ENCODE data around the gene PGRMC2. TPM values are rescaled to one million over a fixed set of nuclear protein-coding genes. Genes with fewer than 3 reads are reported as not detected.
A peak's percentile ranks its signal among the peaks of the same experiment; 100 is the strongest.

Gene PGRMC2
- total and polyA plus RNA-seq, 2 donors (not counting 1 experiment from before 2014, with no cell fraction given): 4.7 to 30.7 TPM

DNA sequence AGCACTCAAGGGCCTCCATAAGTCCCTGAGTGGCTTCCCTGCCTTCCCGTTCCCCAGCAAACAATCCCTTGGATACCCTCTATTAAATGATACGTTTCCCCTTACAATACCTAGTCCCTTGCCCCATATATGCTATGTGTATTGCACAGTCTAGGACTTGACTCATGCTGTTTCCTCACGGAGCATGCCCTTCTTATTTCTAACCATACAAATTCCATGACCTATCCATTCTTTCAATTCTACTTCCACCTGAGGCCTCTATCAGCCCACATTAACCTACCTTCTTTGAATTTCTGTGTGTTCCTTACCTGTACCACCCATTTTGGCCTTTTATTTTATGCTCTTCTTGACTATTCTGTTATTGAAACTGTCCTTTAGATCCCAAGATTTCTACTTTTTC lies 2.9 kb upstream of the PGRMC2 start:
- Histone ChIP-seq H3K4me3 (ENCODE audit: control extremely low read depth in 1 of 5, extremely low read depth in 1 of 5, insufficient read depth in 1 of 5, low read depth in 2 of 5, low read length in 4 of 5) (no peak overlapping the region), H3K9ac (ENCODE audit: low read length) (no peak overlapping the region), H3K4me1 (ENCODE audit: control insufficient read depth in 2 of 2, insufficient read depth in 2 of 2, low read length in 2 of 2) (peaks cover 20 to 23% of the 10 kb centered on the region in 2 donors), H3K79me2 (ENCODE audit: control insufficient read depth, insufficient read depth, low read length) (peaks cover 18% of the 10 kb centered on the region), H3K36me3 (replicated peaks in 1 of 2; ENCODE audit: control extremely low read depth in 1 of 2, control insufficient read depth in 1 of 2, extremely low read depth in 1 of 2, insufficient read depth in 2 of 2, low read length in 1 of 2) (no peaks in the 10 kb centered on the region), H2AFZ (ENCODE audit: insufficient read depth, low read depth, low read length, poor library complexity, severe bottlenecking) (no peak overlapping the region), H3K9me3 (ENCODE audit: control extremely low read depth in 1 of 3, control insufficient read depth in 2 of 3, insufficient read depth in 1 of 3, low read length in 2 of 3) (no peaks in the 10 kb centered on the region), H3K27ac (ENCODE audit: low read length in 2 of 2) (no peak overlapping the region), H3K27me3 (replicated peaks in 1 of 4; ENCODE audit: control extremely low read depth in 1 of 4, control insufficient read depth in 3 of 4, insufficient read depth in 4 of 4, low read length in 3 of 4) (no peaks in the 10 kb centered on the region), H3K4me2 (replicated peaks; ENCODE audit: low read depth, low read length, poor library complexity, severe bottlenecking) (no peak overlapping the region), H4K20me1 (ENCODE audit: control insufficient read depth, insufficient read depth, low read length, poor library complexity, severe bottlenecking) (peaks cover 3% of the 10 kb centered on the region)
- no peak for DNase-seq
- no peak for ATAC-seq (ENCODE audit: low read depth)
- 91% methylated on average over 3 of the region's 3 CpGs for WGBS (ENCODE audit: insufficient coverage)
- Mint-ChIP-seq H3K4me1 (peaks cover 22% of the 10 kb centered on the region), H3K4me3 (no peak overlapping the region), H3K9me3 (ENCODE audit: insufficient read depth) (no peaks in the 10 kb centered on the region), H3K27ac (no peak overlapping the region), H3K27me3 (no peaks in the 10 kb centered on the region)
- POLR2A ChIA-PET: no interaction called here
- CTCF ChIA-PET: no interaction called here
- intact Hi-C loops (cut with micrococcal nuclease): no loop called here
- TF ChIP-seq EZH2 (IDR thresholded peaks at IDR 0.05; ENCODE audit: borderline replicate concordance, insufficient read depth, low read depth, low read length, poor library complexity, severe bottlenecking): no peak
- no peak for TF ChIP-seq CTCF (IDR thresholded peaks at IDR 0.05)

- Histone ChIP-seq H3K4me2 (replicated peaks; ENCODE audit: low read depth, low read length, poor library complexity, severe bottlenecking) (peak overlapping the region; percentile 85), H4K20me1 (ENCODE audit: control insufficient read depth, insufficient read depth, low read length, poor library complexity, severe bottlenecking) (peaks cover 9% of the 10 kb centered on the region), H3K9ac (ENCODE audit: low read length) (no peak overlapping the region), H3K4me3 (ENCODE audit: control extremely low read depth in 1 of 5, extremely low read depth in 1 of 5, insufficient read depth in 1 of 5, low read depth in 2 of 5, low read length in 4 of 5) (no peak overlapping the region), H3K27me3 (replicated peaks in 1 of 4; ENCODE audit: control extremely low read depth in 1 of 4, control insufficient read depth in 3 of 4, insufficient read depth in 4 of 4, low read length in 3 of 4) (no peaks in the 10 kb centered on the region), H3K36me3 (replicated peaks in 1 of 2; ENCODE audit: control extremely low read depth in 1 of 2, control insufficient read depth in 1 of 2, extremely low read depth in 1 of 2, insufficient read depth in 2 of 2, low read length in 1 of 2) (no peaks in the 10 kb centered on the region), H3K9me3 (ENCODE audit: control extremely low read depth in 1 of 3, control insufficient read depth in 2 of 3, insufficient read depth in 1 of 3, low read length in 2 of 3) (no peaks in the 10 kb centered on the region), H2AFZ (ENCODE audit: insufficient read depth, low read depth, low read length, poor library complexity, severe bottlenecking) (no peak overlapping the region), H3K4me1 (ENCODE audit: control insufficient read depth in 2 of 2, insufficient read depth in 2 of 2, low read length in 2 of 2) (peaks cover 23 to 27% of the 10 kb centered on the region in 2 donors), H3K27ac (ENCODE audit: low read length in 2 of 2) (no peak overlapping the region), H3K79me2 (ENCODE audit: control insufficient read depth, insufficient read depth, low read length) (peaks cover 27% of the 10 kb centered on the region)
- Mint-ChIP-seq H3K9me3 (ENCODE audit: insufficient read depth) (no peaks in the 10 kb centered on the region), H3K27ac (no peak overlapping the region), H3K4me1 (peaks cover 26% of the 10 kb centered on the region), H3K4me3 (peak overlapping the region; percentile 1), H3K27me3 (no peaks in the 10 kb centered on the region)
- ATAC-seq (ENCODE audit: low read depth) (no peak), DNase-seq (peak; percentile 8)
- POLR2A ChIA-PET: no interaction called here
- intact Hi-C loops (cut with micrococcal nuclease): no loop called here
- no CpG with 5 or more reads among the region's 2 CpGs for WGBS (ENCODE audit: insufficient coverage)
- TF ChIP-seq EZH2 (IDR thresholded peaks at IDR 0.05; ENCODE audit: borderline replicate concordance, insufficient read depth, low read depth, low read length, poor library complexity, severe bottlenecking): no peak
- TF ChIP-seq CTCF (IDR thresholded peaks at IDR 0.05): no peak
- CTCF ChIA-PET: no interaction called here
These were observed 2.0 kb upstream of the PGRMC2 start for GRCh38 chr4:128289523-128290158.

All from B cell (primary cell).